ENCODE results near the gene MAD2L1BP.
"Not testable (repeated sequence)": the region's sequence is repeated elsewhere in the genome, so short reads cannot be mapped to it uniquely, and the experiment has no call there.

Gene MAD2L1BP

DNA sequence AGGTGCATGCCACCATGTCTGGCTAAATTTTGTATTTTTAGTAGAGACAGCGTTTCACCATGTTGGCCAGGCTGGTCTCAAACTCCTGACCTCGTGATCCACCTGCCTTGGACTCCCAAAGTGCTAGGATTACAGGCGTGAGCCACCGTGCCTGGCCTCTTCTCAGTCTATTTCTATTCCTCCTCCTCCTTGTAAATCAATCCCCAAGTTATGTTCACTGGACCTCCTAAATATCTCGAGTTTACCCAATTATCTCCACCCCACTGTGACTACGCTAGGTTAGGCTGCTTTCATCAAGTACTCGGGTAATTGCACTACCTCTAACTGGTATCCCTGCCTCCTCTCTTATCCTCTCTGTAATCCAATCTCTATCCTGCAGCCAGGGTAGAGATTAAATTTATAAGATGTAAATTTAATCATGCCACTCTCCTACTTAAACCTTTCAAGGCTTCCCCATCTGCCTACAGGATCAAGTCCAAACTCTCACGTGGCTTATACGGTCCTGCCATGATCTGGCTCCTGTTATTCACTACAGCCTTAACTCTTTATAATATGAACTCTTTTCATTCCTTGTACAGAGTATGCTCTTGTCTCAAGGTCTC lies 837 bp upstream of the MAD2L1BP start:
- H3K27me3 Mint-ChIP-seq: no peaks in the 10 kb centered on the region
- H3K9me3 Mint-ChIP-seq: no peaks in the 10 kb centered on the region
- ATAC-seq (replicated peaks) (no peak), DNase-seq (no peak)
- no peak overlapping the region for H3K27ac Mint-ChIP-seq
- H3K36me3 Mint-ChIP-seq: peaks cover 8 to 21% of the 10 kb centered on the region in 2 donors
- H3K4me3 Mint-ChIP-seq: peak overlapping the region; percentile 94 to 99
- H3K4me1 Mint-ChIP-seq: peaks cover 28 to 51% of the 10 kb centered on the region in 2 donors

GRCh38 chr6:43636308-43636659 lies 644 bp downstream of the MAD2L1BP start:
- Mint-ChIP-seq H3K4me1 (peaks cover 26 to 43% of the 10 kb centered on the region in 2 donors), H3K4me3 (peak overlapping the region; percentile 94 to 99), H3K36me3 (peaks cover 20 to 30% of the 10 kb centered on the region in 2 donors), H3K27ac (peak overlapping the region; percentile 94), H3K27me3 (no peaks in the 10 kb centered on the region), H3K9me3 (no peaks in the 10 kb centered on the region)
- ATAC-seq (replicated peaks) (peak; percentile 17 to 22), DNase-seq (no peak)

DNA sequence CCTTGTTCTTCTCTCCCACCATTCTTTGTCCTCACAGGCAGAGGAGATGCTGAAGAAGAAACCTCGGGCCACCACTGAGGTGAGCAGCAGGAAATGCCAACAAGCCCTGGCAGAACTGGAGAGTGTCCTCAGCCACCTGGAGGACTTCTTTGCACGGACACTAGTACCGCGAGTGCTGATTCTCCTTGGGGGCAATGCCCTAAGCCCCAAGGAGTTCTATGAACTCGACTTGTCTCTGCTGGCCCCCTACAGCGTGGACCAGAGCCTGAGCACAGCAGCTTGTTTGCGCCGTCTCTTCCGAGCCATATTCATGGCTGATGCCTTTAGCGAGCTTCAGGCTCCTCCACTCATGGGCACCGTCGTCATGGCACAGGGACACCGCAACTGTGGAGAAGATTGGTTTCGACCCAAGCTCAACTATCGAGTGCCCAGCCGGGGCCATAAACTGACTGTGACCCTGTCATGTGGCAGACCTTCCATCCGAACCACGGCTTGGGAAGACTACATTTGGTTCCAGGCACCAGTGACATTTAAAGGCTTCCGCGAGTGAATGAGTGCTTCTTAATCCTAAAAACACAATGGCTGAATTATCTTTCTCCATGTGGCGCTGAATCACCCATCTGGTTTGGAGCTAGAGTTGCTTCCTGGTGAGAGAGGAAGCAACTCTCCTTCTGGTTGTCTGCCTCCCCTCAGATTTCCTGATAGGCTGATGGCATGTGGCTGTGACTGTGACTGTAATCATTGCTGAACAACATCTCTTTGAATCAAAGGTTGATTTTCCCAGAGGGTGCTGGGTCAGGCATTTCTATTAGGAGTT lies 4.6 kb downstream of the MAD2L1BP start:
- ATAC-seq (replicated peaks): no peak
- no peak for DNase-seq
- H3K27ac Mint-ChIP-seq: no peak overlapping the region
- no peak overlapping the region for H3K4me3 Mint-ChIP-seq
- H3K4me1 Mint-ChIP-seq: peaks cover 25 to 39% of the 10 kb centered on the region in 2 donors
- peaks cover 23 to 41% of the 10 kb centered on the region in 2 donors for H3K36me3 Mint-ChIP-seq
- no peaks in the 10 kb centered on the region for H3K27me3 Mint-ChIP-seq
- no peaks in the 10 kb centered on the region for H3K9me3 Mint-ChIP-seq

- H3K9me3 Mint-ChIP-seq: no peaks in the 10 kb centered on the region
- H3K36me3 Mint-ChIP-seq: peaks cover 13 to 18% of the 10 kb centered on the region in 2 donors
- ATAC-seq (replicated peaks): peak; percentile 92
- H3K4me3 Mint-ChIP-seq: peak within 1 kb of the TSS; percentile 82 to 88
- DNase-seq: peak; percentile 49
- no peaks in the 10 kb centered on the region for H3K27me3 Mint-ChIP-seq
- H3K27ac Mint-ChIP-seq: peak within 1 kb of the TSS; percentile 25
- peaks cover 10% of the 10 kb centered on the region in 2 donors for H3K4me1 Mint-ChIP-seq
Observed at GRCh38 chr6:43644940-43645612, 9.4 kb downstream of the MAD2L1BP start, which contains the start of gene RSPH9. RSPH9 (plus strand) TSS chr6:43645036; CDS start chr6:43645099, 63 bp downstream.

DNA sequence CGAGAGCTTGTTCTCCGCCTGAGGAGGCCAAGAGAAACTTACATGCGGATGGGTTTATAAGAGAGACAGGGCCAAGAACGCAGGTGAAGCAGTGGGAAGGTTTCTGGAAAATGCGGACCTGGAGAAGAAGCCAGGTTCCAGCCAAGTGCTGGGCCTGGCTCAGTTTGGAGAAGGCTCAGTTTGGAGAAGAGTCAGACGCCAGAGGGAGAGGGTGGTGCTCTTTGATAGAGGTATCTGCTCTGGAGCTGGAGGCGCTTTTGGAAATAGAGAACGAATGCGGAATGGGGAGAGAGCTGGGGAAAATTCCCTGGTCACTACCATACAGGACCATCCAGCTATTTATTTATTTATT lies 9.9 kb downstream of the MAD2L1BP start:
- peak; percentile 20 to 31 for ATAC-seq (replicated peaks)

DNA sequence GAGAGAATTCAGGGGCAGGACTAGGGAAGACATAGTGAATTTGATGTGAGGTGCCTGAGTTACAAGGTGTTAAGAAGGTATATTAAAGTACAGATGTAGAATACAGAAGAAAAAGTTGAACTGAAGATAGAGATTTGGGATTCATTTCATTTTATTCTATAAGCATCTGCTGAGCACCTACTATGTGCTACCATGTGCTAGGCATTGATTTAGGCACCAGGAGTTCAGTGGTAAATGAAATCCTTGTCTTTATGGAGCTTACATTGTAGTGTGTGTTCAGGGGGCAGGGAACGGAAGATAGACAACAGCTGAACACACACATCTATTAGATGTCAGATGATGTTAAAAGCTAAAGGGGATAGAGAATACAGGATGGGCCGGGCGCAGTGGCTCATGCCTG lies 12.0 kb downstream of the MAD2L1BP start:
- ATAC-seq (replicated peaks): no peak
- Mint-ChIP-seq H3K27me3 (no peaks in the 10 kb centered on the region), H3K9me3 (no peaks in the 10 kb centered on the region), H3K36me3 (peaks cover 0 to 5% of the 10 kb centered on the region in 2 donors), H3K4me3 (no peak overlapping the region), H3K27ac (no peak overlapping the region), H3K4me1 (peaks cover 4 to 10% of the 10 kb centered on the region in 2 donors)
- no peak for DNase-seq

More for the DNA sequence above, 9.9 kb downstream of the MAD2L1BP start:
- H3K9me3 Mint-ChIP-seq: no peaks in the 10 kb centered on the region
- H3K36me3 Mint-ChIP-seq: peaks cover 8 to 13% of the 10 kb centered on the region in 2 donors
- H3K27ac Mint-ChIP-seq: peak overlapping the region; percentile 25
- H3K27me3 Mint-ChIP-seq: no peaks in the 10 kb centered on the region
- peaks cover 7 to 10% of the 10 kb centered on the region in 2 donors for H3K4me1 Mint-ChIP-seq
- no peak for DNase-seq
- H3K4me3 Mint-ChIP-seq: peak overlapping the region; percentile 82 to 88

DNA sequence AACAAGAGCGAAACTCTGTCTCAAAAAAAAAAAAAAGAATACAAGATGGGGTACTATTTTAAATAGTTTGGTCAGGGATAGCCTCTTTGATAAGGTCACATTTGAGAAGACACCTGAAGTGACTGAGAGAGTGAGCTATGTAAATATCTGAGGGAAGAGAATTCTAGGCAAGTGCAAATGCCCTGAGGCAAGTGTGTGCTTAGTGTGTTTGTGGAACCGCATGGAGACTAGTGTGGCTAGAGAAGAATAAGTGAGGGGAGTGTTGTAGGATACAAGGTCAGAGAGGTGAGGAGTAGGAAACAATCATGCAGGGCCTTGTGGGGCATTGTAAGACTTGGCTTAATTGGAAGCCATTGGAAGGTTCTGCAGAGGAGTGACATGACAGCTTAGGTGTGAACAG lies 12.6 kb downstream of the MAD2L1BP start:
- Mint-ChIP-seq H3K9me3 (no peaks in the 10 kb centered on the region), H3K4me1 (peaks cover 4 to 10% of the 10 kb centered on the region in 2 donors), H3K27me3 (no peaks in the 10 kb centered on the region), H3K36me3 (no peaks in the 10 kb centered on the region), H3K27ac (no peak overlapping the region), H3K4me3 (no peak overlapping the region)
- DNase-seq (no peak), ATAC-seq (replicated peaks) (no peak)

- DNase-seq; H3K4me1 Mint-ChIP-seq; H3K27ac Mint-ChIP-seq; ATAC-seq (replicated peaks); H3K4me3 Mint-ChIP-seq; H3K9me3 Mint-ChIP-seq; H3K27me3 Mint-ChIP-seq; H3K36me3 Mint-ChIP-seq: not testable (repeated sequence)
Observed at GRCh38 chr6:43652822-43653221, 17.2 kb downstream of the MAD2L1BP start.

- Mint-ChIP-seq H3K27me3 (peaks cover 4 to 15% of the 10 kb centered on the region in 2 donors), H3K4me1 (no peaks in the 10 kb centered on the region), H3K36me3 (no peaks in the 10 kb centered on the region), H3K4me3 (no peak overlapping the region), H3K9me3 (no peaks in the 10 kb centered on the region), H3K27ac (no peak overlapping the region)
- ATAC-seq (replicated peaks): no peak
- no peak for DNase-seq
Observed at GRCh38 chr6:43657221-43657802, 21.7 kb downstream of the MAD2L1BP start.

DNA sequence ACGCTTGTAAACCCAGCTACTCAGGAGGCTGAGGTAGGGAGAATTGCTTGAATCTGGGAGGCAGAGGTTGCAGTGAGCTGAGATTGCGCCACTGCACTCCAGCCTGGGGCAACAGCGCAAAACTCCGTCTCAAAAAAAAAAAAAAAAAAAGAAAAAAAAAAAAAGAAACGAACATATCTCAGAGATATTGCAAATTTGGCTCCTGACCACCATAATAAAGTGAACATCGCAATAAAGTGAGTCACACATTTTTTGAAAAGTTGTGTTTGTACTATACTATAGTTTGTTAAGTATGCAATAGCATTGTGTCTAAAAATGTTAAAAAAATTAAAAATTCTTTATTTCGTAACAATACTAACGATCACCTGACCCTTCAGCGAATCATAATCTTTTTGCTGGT lies 22.5 kb downstream of the MAD2L1BP start:
- H3K4me1 Mint-ChIP-seq: no peaks in the 10 kb centered on the region
- ATAC-seq (replicated peaks) (no peak), DNase-seq (no peak)
- H3K4me3 Mint-ChIP-seq: no peak overlapping the region
- no peak overlapping the region for H3K27ac Mint-ChIP-seq
- H3K27me3 Mint-ChIP-seq: peaks cover 4 to 15% of the 10 kb centered on the region in 2 donors
- no peaks in the 10 kb centered on the region for H3K9me3 Mint-ChIP-seq
- H3K36me3 Mint-ChIP-seq: no peaks in the 10 kb centered on the region

DNA sequence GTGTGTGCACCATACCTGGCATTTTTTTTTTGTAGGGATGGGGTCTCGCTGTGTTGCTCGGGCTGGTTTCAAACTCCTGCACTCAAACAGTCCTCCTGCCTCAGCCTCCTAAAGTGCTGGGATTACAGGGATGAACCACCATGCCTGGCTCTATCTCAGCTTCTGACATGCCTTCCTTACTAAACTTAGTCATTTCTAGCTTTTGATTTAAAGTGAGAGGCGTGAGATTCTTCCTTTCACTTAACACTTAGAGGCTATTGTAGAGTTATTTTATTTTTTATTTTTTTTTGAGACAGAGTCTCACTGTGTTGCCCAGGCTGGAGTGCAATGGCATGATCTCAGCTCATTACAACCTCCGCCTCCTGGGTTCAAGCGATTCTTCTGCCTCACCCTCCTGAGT lies 27.3 kb downstream of the MAD2L1BP start:
- not testable (repeated sequence) for ATAC-seq (replicated peaks); H3K36me3 Mint-ChIP-seq; H3K4me3 Mint-ChIP-seq; H3K27ac Mint-ChIP-seq; DNase-seq; H3K9me3 Mint-ChIP-seq; H3K27me3 Mint-ChIP-seq
- H3K4me1 Mint-ChIP-seq: peaks cover 11 to 12% of the 10 kb centered on the region in 2 donors

- Mint-ChIP-seq H3K36me3 (peaks cover 2 to 3% of the 10 kb centered on the region in 2 donors), H3K27ac (peak overlapping the region; percentile 54), H3K4me1 (peaks cover 17 to 27% of the 10 kb centered on the region in 2 donors), H3K27me3 (no peaks in the 10 kb centered on the region), H3K4me3 (no peak overlapping the region), H3K9me3 (no peaks in the 10 kb centered on the region)
- DNase-seq: no peak
- ATAC-seq (replicated peaks): no peak
Observed at GRCh38 chr6:43665376-43665775, 29.7 kb downstream of the MAD2L1BP start.

- DNase-seq (no peak), ATAC-seq (replicated peaks) (no peak)
- H3K4me3 Mint-ChIP-seq: no peak overlapping the region
- peaks cover 6 to 9% of the 10 kb centered on the region in 2 donors for H3K36me3 Mint-ChIP-seq
- H3K4me1 Mint-ChIP-seq: peaks cover 18 to 28% of the 10 kb centered on the region in 2 donors
- H3K9me3 Mint-ChIP-seq: no peaks in the 10 kb centered on the region
- H3K27ac Mint-ChIP-seq: no peak overlapping the region
- H3K27me3 Mint-ChIP-seq: no peaks in the 10 kb centered on the region
Observed at GRCh38 chr6:43666196-43666920, 30.7 kb downstream of the MAD2L1BP start.

Data from stimulated activated naive B cell treated with anti-CD40 and anti-IgM and Interleukin-4, amounts not matched to agents 10 μg/mL and 1 μg/mL and 100 μg/mL, for 72 hours (primary cell).